ENCODE results near the gene ACTN1. TPM values are rescaled to one million over a fixed set of nuclear protein-coding genes. Genes with fewer than 3 reads are reported as not detected.

ACTN1 gene
- total RNA-seq, 1 donor = 447 TPM

- no peaks in the 10 kb centered on the region for H3K9me3 ChIP-seq (ENCODE audit: low read depth, low read length)
- peak overlapping the region; percentile 55 for H3K4me2 ChIP-seq (ENCODE audit: insufficient read depth, low read length)
- H3K36me3 ChIP-seq (ENCODE audit: insufficient read depth, low read length) = no peaks in the 10 kb centered on the region
- H3K27me3 ChIP-seq (ENCODE audit: insufficient read depth, low read length) = no peaks in the 10 kb centered on the region
- no peak for DNase-seq (ENCODE audit: insufficient read length, low spot score, missing footprints)
- H2AFZ ChIP-seq (ENCODE audit: low read length) = no peak overlapping the region
- peaks cover 35% of the 10 kb centered on the region for H3K4me1 ChIP-seq (ENCODE audit: insufficient read depth, low read length)
- H3K4me3 ChIP-seq (ENCODE audit: insufficient read depth, low read length) = no peak overlapping the region
- TF ChIP-seq, protein P1, sequence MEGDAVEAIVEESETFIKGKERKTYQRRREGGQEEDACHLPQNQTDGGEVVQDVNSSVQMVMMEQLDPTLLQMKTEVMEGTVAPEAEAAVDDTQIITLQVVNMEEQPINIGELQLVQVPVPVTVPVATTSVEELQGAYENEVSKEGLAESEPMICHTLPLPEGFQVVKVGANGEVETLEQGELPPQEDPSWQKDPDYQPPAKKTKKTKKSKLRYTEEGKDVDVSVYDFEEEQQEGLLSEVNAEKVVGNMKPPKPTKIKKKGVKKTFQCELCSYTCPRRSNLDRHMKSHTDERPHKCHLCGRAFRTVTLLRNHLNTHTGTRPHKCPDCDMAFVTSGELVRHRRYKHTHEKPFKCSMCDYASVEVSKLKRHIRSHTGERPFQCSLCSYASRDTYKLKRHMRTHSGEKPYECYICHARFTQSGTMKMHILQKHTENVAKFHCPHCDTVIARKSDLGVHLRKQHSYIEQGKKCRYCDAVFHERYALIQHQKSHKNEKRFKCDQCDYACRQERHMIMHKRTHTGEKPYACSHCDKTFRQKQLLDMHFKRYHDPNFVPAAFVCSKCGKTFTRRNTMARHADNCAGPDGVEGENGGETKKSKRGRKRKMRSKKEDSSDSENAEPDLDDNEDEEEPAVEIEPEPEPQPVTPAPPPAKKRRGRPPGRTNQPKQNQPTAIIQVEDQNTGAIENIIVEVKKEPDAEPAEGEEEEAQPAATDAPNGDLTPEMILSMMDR (IDR thresholded peaks at IDR 0.05; ENCODE audit: extremely low read depth, low read depth, low read length) = no peak
- H3K27ac ChIP-seq (ENCODE audit: low read depth, low read length) = peak overlapping the region; percentile 91
- peaks cover 10% of the 10 kb centered on the region for H3K79me2 ChIP-seq (ENCODE audit: insufficient read depth, low read length)
- no peaks in the 10 kb centered on the region for H4K20me1 ChIP-seq (ENCODE audit: insufficient read depth, low read length)
Observed at GRCh38 chr14:68983191-68983590, 4.1 kb upstream of the ACTN1 start.

GRCh38 chr14:68982581-68982980 lies 3.5 kb upstream of the ACTN1 start:
- peak overlapping the region; percentile 91 for H3K27ac ChIP-seq (ENCODE audit: low read depth, low read length)
- peak overlapping the region; percentile 19 for H3K4me3 ChIP-seq (ENCODE audit: insufficient read depth, low read length)
- TF ChIP-seq, protein P1 (IDR thresholded peaks at IDR 0.05; ENCODE audit: extremely low read depth, low read depth, low read length) = no peak
- H3K9me3 ChIP-seq (ENCODE audit: low read depth, low read length) = no peaks in the 10 kb centered on the region
- peaks cover 16% of the 10 kb centered on the region for H3K79me2 ChIP-seq (ENCODE audit: insufficient read depth, low read length)
- peaks cover 35% of the 10 kb centered on the region for H3K4me1 ChIP-seq (ENCODE audit: insufficient read depth, low read length)
- no peaks in the 10 kb centered on the region for H4K20me1 ChIP-seq (ENCODE audit: insufficient read depth, low read length)
- no peaks in the 10 kb centered on the region for H3K27me3 ChIP-seq (ENCODE audit: insufficient read depth, low read length)
- H2AFZ ChIP-seq (ENCODE audit: low read length) = no peak overlapping the region
- H3K36me3 ChIP-seq (ENCODE audit: insufficient read depth, low read length) = no peaks in the 10 kb centered on the region
- peak overlapping the region; percentile 55 for H3K4me2 ChIP-seq (ENCODE audit: insufficient read depth, low read length)
- no peak for DNase-seq (ENCODE audit: insufficient read length, low spot score, missing footprints)

DNA sequence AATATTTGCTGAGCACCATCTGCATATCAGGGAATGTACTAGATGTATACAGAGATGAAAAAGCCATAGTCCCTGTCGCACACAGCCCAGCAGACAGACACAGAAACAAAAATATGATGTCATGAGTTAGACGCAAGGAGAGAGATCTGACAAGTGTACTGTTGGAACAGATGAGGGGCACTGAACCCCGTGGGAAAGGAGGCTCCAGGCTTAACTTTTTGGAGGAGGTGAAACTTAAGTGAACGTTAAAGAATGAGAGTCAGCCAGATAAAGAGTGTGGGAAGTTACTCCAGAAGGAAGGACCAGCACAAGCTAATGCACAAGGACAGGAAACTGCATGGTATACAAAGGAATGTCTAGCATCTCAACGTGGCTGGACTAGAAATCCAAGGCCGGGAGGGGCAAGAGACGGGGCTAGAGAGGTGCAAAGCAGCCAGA lies 2.5 kb upstream of the ACTN1 start:
- Histone ChIP-seq H3K4me2 (ENCODE audit: insufficient read depth, low read length) (peak overlapping the region; percentile 22), H3K4me3 (ENCODE audit: insufficient read depth, low read length) (peak overlapping the region; percentile 21)

DNA sequence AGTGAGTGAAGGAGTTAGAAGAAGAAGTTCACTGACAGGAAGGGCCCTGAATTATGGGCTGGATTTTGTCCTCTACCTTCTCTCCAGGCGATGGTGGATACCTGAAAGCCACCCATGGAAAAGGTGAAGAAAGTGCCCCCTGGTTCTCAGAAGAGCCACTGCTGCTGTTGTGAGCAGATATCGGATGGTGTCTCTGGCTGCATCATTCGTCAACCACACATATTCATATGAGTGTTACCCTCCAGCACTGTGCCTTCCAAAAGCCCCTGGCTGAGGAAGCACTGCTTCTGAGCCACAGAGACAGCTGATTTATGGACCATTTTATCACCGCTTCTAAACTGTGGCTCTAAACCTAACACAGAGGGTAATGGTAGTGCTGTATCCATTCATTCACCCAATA lies 2.0 kb upstream of the ACTN1 start:
- peak overlapping the region; percentile 21 for H3K4me3 ChIP-seq (ENCODE audit: insufficient read depth, low read length)
- H3K4me2 ChIP-seq (ENCODE audit: insufficient read depth, low read length) = peak overlapping the region; percentile 22
- H3K27ac ChIP-seq (ENCODE audit: low read depth, low read length) = peak overlapping the region; percentile 91
- no peaks in the 10 kb centered on the region for H3K27me3 ChIP-seq (ENCODE audit: insufficient read depth, low read length)
- H3K9me3 ChIP-seq (ENCODE audit: low read depth, low read length) = no peaks in the 10 kb centered on the region
- peaks cover 3% of the 10 kb centered on the region for H4K20me1 ChIP-seq (ENCODE audit: insufficient read depth, low read length)
- H3K36me3 ChIP-seq (ENCODE audit: insufficient read depth, low read length) = peaks cover 14% of the 10 kb centered on the region
- no peak overlapping the region for H2AFZ ChIP-seq (ENCODE audit: low read length)
- TF ChIP-seq, protein P1 (IDR thresholded peaks at IDR 0.05; ENCODE audit: extremely low read depth, low read depth, low read length) = no peak
- DNase-seq (ENCODE audit: insufficient read length, low spot score, missing footprints) = no peak
- H3K79me2 ChIP-seq (ENCODE audit: insufficient read depth, low read length) = peaks cover 31% of the 10 kb centered on the region
- H3K4me1 ChIP-seq (ENCODE audit: insufficient read depth, low read length) = peaks cover 47% of the 10 kb centered on the region

More for the DNA sequence above, 2.5 kb upstream of the ACTN1 start:
- H3K79me2 ChIP-seq (ENCODE audit: insufficient read depth, low read length) = peaks cover 27% of the 10 kb centered on the region
- H3K9me3 ChIP-seq (ENCODE audit: low read depth, low read length) = no peaks in the 10 kb centered on the region
- peaks cover 10% of the 10 kb centered on the region for H3K36me3 ChIP-seq (ENCODE audit: insufficient read depth, low read length)
- peaks cover 43% of the 10 kb centered on the region for H3K4me1 ChIP-seq (ENCODE audit: insufficient read depth, low read length)
- H4K20me1 ChIP-seq (ENCODE audit: insufficient read depth, low read length) = no peaks in the 10 kb centered on the region
- no peak overlapping the region for H2AFZ ChIP-seq (ENCODE audit: low read length)
- TF ChIP-seq, protein P1 (IDR thresholded peaks at IDR 0.05; ENCODE audit: extremely low read depth, low read depth, low read length) = no peak
- peak overlapping the region; percentile 91 for H3K27ac ChIP-seq (ENCODE audit: low read depth, low read length)
- H3K27me3 ChIP-seq (ENCODE audit: insufficient read depth, low read length) = no peaks in the 10 kb centered on the region
- DNase-seq (ENCODE audit: insufficient read length, low spot score, missing footprints) = peak; percentile 86
